CD14-positive monocyte (primary cell): ENCODE data around the gene CD2BP2. TPM values are rescaled to one million over a fixed set of nuclear protein-coding genes. Genes with fewer than 3 reads are reported as not detected.

ENCODE experiments used
- DNase-seq, 3 donors: peaks; one replicate each; pipeline ENCODE4 v3.0.0-alpha.2; 2011 to 2022
- H2AFZ ChIP-seq: 2 replicates; pipeline ENCODE4 v1.6.0; 2012; ENCODE audit warnings: mild to moderate bottlenecking, low read depth, low read length, inconsistent platforms; ENCODE audit not compliant: insufficient read depth, poor library complexity, severe bottlenecking
- H3K27ac ChIP-seq, 2 donors: 1 replicate in 1 of 2; 2 replicates in 1 of 2; pipeline ENCODE4 v1.5.1; 2012 to 2013; ENCODE audit warnings: low read length in 2 of 2, control low read depth in 1 of 2, inconsistent platforms in 1 of 2, low read depth in 1 of 2, mild to moderate bottlenecking in 1 of 2
- H3K27me3 ChIP-seq, 2 donors: one replicate each; pipeline versions ENCODE4 v1.6.0 to v1.6.1; 2011 to 2013; ENCODE audit warnings: low read length in 2 of 2; ENCODE audit not compliant: control insufficient read depth in 2 of 2, insufficient read depth in 2 of 2
- H3K36me3 ChIP-seq, 2 donors: replicated peaks in 1 of 2; 1 replicate in 1 of 2; 2 replicates in 1 of 2; pipeline versions ENCODE4 v1.5.1 to v1.6.1; 2012 to 2013; ENCODE audit warnings: low read length in 2 of 2, control low read depth in 1 of 2, inconsistent platforms in 1 of 2, mild to moderate bottlenecking in 1 of 2; ENCODE audit not compliant: insufficient read depth in 2 of 2, control insufficient read depth in 1 of 2
- H3K4me1 ChIP-seq, 2 donors: 1 replicate in 1 of 2; 2 replicates in 1 of 2; pipeline versions ENCODE4 v1.5.1 to v1.6.1; 2012 to 2013; ENCODE audit warnings: low read length in 2 of 2, control low read depth in 1 of 2, inconsistent platforms in 1 of 2, mild to moderate bottlenecking in 1 of 2, moderate library complexity in 1 of 2; ENCODE audit not compliant: insufficient read depth in 2 of 2, control insufficient read depth in 1 of 2
- H3K4me2 ChIP-seq: replicated peaks from 2 replicates; pipeline ENCODE3; 2012; ENCODE audit warnings: low read length, moderate library complexity, mild to moderate bottlenecking; ENCODE audit not compliant: poor library complexity, severe bottlenecking; ENCODE audit errors: extremely low read depth
- H3K4me3 ChIP-seq, 3 experiments: fragments of 200-600 bp in 1 of 3; sonication (generic) in 1 of 3; replicated peaks in 1 of 3; 1 replicate in 2 of 3; 2 replicates in 1 of 3; pipeline ENCODE4 v1.5.1; 2011 to 2013; ENCODE audit warnings: low read length in 3 of 3, mild to moderate bottlenecking in 3 of 3, control low read depth in 2 of 3, low read depth in 2 of 3, inconsistent platforms in 1 of 3, moderate library complexity in 1 of 3
- H3K79me2 ChIP-seq: 2 replicates; pipeline ENCODE4 v1.6.0; 2012; ENCODE audit warnings: mild to moderate bottlenecking, control low read depth, inconsistent platforms, low read length, moderate library complexity; ENCODE audit not compliant: insufficient read depth
- H3K9ac ChIP-seq: 2 replicates; pipeline ENCODE4 v1.6.0; 2017; ENCODE audit warnings: low read length, mild to moderate bottlenecking; ENCODE audit not compliant: insufficient read depth, poor library complexity, severe bottlenecking
- H3K9me3 ChIP-seq, 2 donors: replicated peaks in 1 of 2; 1 replicate in 1 of 2; 2 replicates in 1 of 2; pipeline versions ENCODE4 v1.5.1 to v1.6.1; 2012 to 2013; ENCODE audit warnings: low read length in 2 of 2, control low read depth in 1 of 2; ENCODE audit not compliant: control insufficient read depth in 1 of 2, insufficient read depth in 1 of 2
- H4K20me1 ChIP-seq: 2 replicates; pipeline ENCODE4 v1.6.0; 2012; ENCODE audit warnings: mild to moderate bottlenecking, low read length, control low read depth, moderate library complexity; ENCODE audit not compliant: insufficient read depth
- H3K27ac Mint-ChIP-seq, 7 donors: one replicate each; pipeline ENCODE4 v1.8.0; 2020; ENCODE audit warnings: mild to moderate bottlenecking in 7 of 7, mixed read lengths in 7 of 7, moderate library complexity in 6 of 7, inconsistent platforms in 2 of 7
- H3K27me3 Mint-ChIP-seq, 3 donors: one replicate each; pipeline ENCODE4 v1.8.0; 2021 to 2022; ENCODE audit warnings: low read depth in 3 of 3, mild to moderate bottlenecking in 3 of 3, mixed read lengths in 3 of 3, moderate library complexity in 3 of 3, inconsistent platforms in 1 of 3
- H3K36me3 Mint-ChIP-seq, 2 donors: one replicate each; pipeline ENCODE4 v1.8.0; 2020; ENCODE audit warnings: mixed read lengths in 2 of 2, inconsistent platforms in 1 of 2, mild to moderate bottlenecking in 1 of 2
- H3K4me1 Mint-ChIP-seq: one replicate; pipeline ENCODE4 v1.8.0; 2020; ENCODE audit warnings: mild to moderate bottlenecking, mixed read lengths
- H3K4me3 Mint-ChIP-seq, 2 donors: one replicate each; pipeline ENCODE4 v1.8.0; 2020; ENCODE audit warnings: mild to moderate bottlenecking in 2 of 2, mixed read lengths in 2 of 2, moderate library complexity in 1 of 2
- H3K9me3 Mint-ChIP-seq, 7 donors: one replicate each; pipeline ENCODE4 v1.8.0; 2020 to 2022; ENCODE audit warnings: mixed read lengths in 7 of 7, mild to moderate bottlenecking in 6 of 7, moderate library complexity in 6 of 7, inconsistent platforms in 2 of 7
- WGBS: methylation state at CpG from one replicate; pipeline ENCODE4 v1.1.5; 2013; ENCODE audit warnings: missing lambda C conversion rate; ENCODE audit not compliant: insufficient coverage; 5-methylcytosine and 5-hydroxymethylcytosine counted together
- intact Hi-C, 2 donors: fragments of 100-400 bp; cut with micrococcal nuclease; formaldehyde crosslinking; loops; one replicate each; pipeline versions ENCODE4 v1.15.0 to v1.15.1; 2023
- polyA plus RNA-seq, 3 donors: library from polyadenylated mRNA; depleted of rRNA in 1 of 3; unstranded in 2 of 3; stranded (reverse) in 1 of 3; fragments of 300-500 nt in 2 of 3; fragments of >200 nt in 1 of 3; fragmentation: Illumina TruSeq in 2 of 3; gene quantifications; 1 replicate in 2 of 3; 2 replicates in 1 of 3; pipeline ENCODE4 v1.2.3, GENCODE V29; 2012 to 2021
- TF ChIP-seq, protein P1 (sequence below): fragments of 200-600 bp; IDR thresholded peaks from one replicate; pipeline ENCODE4 v1.8.0; 2022; ENCODE audit warnings: antibody characterized with exemption, mild to moderate bottlenecking

Gene CD2BP2
- polyA plus RNA-seq, 3 donors = 23.9 to 31.8 (median 31.0) TPM

DNA sequence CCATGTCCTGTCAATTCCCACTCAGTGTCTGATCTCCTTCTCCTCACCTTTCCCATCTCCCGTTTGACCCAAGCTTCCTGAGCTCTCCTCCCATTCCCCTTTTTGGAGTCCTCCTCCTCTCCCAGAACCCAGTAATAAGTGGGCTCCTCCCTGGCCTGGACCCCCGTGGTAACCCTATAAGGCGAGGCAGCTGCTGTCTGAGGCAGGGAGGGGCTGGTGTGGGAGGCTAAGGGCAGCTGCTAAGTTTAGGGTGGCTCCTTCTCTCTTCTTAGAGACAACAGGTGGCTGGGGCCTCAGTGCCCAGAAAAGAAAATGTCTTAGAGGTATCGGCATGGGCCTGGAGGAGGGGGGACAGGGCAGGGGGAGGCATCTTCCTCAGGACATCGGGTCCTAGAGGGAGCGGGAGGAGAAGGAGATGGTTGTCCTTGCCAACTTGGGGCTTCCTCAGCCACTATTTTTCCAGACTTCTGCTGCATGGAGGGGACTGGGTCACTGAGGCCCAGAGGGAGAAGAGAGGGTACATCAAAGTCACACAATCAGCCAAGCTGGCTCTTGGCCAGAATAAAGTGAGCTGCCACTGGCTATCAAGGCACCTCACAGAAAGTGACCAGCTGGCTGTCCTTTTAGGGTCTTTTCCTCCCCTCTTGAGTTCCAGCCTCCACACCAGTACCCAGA, 17.1 kb upstream of the CD2BP2 start:
- Histone ChIP-seq H3K36me3 (peaks cover 0 to 7% of the 10 kb centered on the region in 2 donors), H3K27me3 (no peaks in the 10 kb centered on the region), H3K9me3 (no peaks in the 10 kb centered on the region), H2AFZ (peak overlapping the region; percentile 75), H3K27ac (peak overlapping the region in 1 of 2 donors; percentile 84), H3K79me2 (peaks cover 29% of the 10 kb centered on the region), H3K9ac (no peak overlapping the region), H3K4me2 (no peak overlapping the region), H3K4me1 (peaks cover 31 to 39% of the 10 kb centered on the region in 2 donors), H4K20me1 (peaks cover 19% of the 10 kb centered on the region), H3K4me3 (no peak overlapping the region)
- intact Hi-C loops = loop anchor here (10.0 kb wide), 2 partner anchors 283 to 343 kb away; partner anchors contain the start of genes FBRS (in 1 of the 2) and PRR14 (in 1 of the 2)
- Mint-ChIP-seq H3K4me1 (peaks cover 35% of the 10 kb centered on the region), H3K36me3 (peaks cover 0 to 3% of the 10 kb centered on the region in 2 donors), H3K27ac (peak overlapping the region in 6 of 7 donors; percentile 25 to 98 (median 95)), H3K9me3 (peaks cover 0 to 5% (median 0%) of the 10 kb centered on the region in 7 donors), H3K27me3 (peaks cover 0 to 6% (median 0%) of the 10 kb centered on the region in 3 donors), H3K4me3 (peak overlapping the region in 1 of 2 donors; percentile 31)
- 100% methylated on average over 1 of the region's 6 CpGs for WGBS
- TF ChIP-seq, protein P1, sequence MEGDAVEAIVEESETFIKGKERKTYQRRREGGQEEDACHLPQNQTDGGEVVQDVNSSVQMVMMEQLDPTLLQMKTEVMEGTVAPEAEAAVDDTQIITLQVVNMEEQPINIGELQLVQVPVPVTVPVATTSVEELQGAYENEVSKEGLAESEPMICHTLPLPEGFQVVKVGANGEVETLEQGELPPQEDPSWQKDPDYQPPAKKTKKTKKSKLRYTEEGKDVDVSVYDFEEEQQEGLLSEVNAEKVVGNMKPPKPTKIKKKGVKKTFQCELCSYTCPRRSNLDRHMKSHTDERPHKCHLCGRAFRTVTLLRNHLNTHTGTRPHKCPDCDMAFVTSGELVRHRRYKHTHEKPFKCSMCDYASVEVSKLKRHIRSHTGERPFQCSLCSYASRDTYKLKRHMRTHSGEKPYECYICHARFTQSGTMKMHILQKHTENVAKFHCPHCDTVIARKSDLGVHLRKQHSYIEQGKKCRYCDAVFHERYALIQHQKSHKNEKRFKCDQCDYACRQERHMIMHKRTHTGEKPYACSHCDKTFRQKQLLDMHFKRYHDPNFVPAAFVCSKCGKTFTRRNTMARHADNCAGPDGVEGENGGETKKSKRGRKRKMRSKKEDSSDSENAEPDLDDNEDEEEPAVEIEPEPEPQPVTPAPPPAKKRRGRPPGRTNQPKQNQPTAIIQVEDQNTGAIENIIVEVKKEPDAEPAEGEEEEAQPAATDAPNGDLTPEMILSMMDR = no peak
- peak in 1 of 3 donors; percentile 5 for DNase-seq

DNA sequence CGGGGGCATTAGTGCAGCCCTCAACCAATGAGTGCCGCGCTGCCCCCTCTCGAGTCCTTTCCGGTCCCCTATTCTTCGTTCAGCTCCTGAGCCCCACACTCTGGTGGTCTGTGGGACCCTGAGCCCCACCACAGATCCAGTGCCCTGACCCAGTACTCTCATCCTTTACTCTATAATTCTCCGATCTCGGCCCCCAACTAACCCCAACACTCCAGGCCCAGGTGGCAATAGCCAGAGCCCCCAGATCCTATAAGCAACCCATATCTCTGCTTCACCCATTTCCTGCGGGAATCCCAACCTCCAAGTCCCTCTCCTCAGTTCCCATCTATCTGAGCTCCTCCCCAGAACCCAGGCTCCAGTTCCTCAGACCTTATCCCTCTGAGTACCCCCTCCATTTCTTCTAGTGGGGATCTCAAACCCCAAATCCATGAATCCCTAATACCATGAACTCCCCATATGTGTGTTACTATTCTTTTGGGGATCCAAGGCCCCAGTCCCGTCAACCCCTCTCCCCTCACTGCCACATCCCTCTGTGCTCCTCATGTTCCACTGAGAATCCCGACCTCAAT, 16.2 kb upstream of the CD2BP2 start:
- H3K4me3 Mint-ChIP-seq = peak overlapping the region; percentile 74 to 89
- intact Hi-C loops = loop anchor here (2.0 to 10.0 kb wide), 4 partner anchors 17 to 343 kb away; partner anchors contain the start of genes CD2BP2 (in 1 of the 2), FBRS (in 1 of the 2) and PRR14 (in 1 of the 2)
- H3K9ac ChIP-seq = peak overlapping the region; percentile 41

More for the DNA sequence above, 16.2 kb upstream of the CD2BP2 start:
- peaks cover 27 to 40% of the 10 kb centered on the region in 2 donors for H3K4me1 ChIP-seq
- H3K4me2 ChIP-seq = peak overlapping the region; percentile 81
- Mint-ChIP-seq H3K27ac (peak overlapping the region; percentile 94 to 98 (median 96)), H3K4me1 (peaks cover 41% of the 10 kb centered on the region), H3K9me3 (peaks cover 0 to 6% (median 0%) of the 10 kb centered on the region in 7 donors), H3K36me3 (peaks cover 4 to 12% of the 10 kb centered on the region in 2 donors), H3K27me3 (peaks cover 0 to 6% (median 0%) of the 10 kb centered on the region in 3 donors)
- peak overlapping the region; percentile 34 to 72 (median 36) for H3K4me3 ChIP-seq
- peaks cover 4 to 13% of the 10 kb centered on the region in 2 donors for H3K36me3 ChIP-seq
- TF ChIP-seq, protein P1 = no peak
- H4K20me1 ChIP-seq = peaks cover 28% of the 10 kb centered on the region
- H3K9me3 ChIP-seq = no peaks in the 10 kb centered on the region
- H3K27me3 ChIP-seq = no peaks in the 10 kb centered on the region
- no peak for DNase-seq
- peak overlapping the region; percentile 84 to 88 for H3K27ac ChIP-seq
- peak overlapping the region; percentile 75 for H2AFZ ChIP-seq
- 23% methylated on average over 11 of the region's 11 CpGs for WGBS
- peaks cover 38% of the 10 kb centered on the region for H3K79me2 ChIP-seq
